ENCODE data around the gene UPK3B. TPM values are rescaled to one million over a fixed set of nuclear protein-coding genes. Genes with fewer than 3 reads are reported as not detected.
"Not testable (repeated sequence)": the region's sequence is repeated elsewhere in the genome, so short reads cannot be mapped to it uniquely, and the experiment has no call there.

The UPK3B gene
- total and polyA plus RNA-seq, 2 donors: 0.33 to 2.1 TPM

- not testable (repeated sequence) for H3K27ac ChIP-seq (ENCODE audit: low read depth in 1 of 2, low read length in 1 of 2); H3K9me3 ChIP-seq (ENCODE audit: control insufficient read depth in 2 of 2, insufficient read depth in 1 of 2, low read length in 1 of 2); H3K4me3 ChIP-seq (ENCODE audit: low read length in 2 of 2); H3K27me3 ChIP-seq (ENCODE audit: control insufficient read depth in 2 of 2, insufficient read depth in 1 of 2, low read length in 1 of 2); H3K36me3 ChIP-seq (ENCODE audit: control insufficient read depth in 2 of 2, insufficient read depth in 2 of 2, low read length in 1 of 2); DNase-seq (ENCODE audit: low read depth in 6 of 9, low spot score in 9 of 9); H3K4me1 ChIP-seq (ENCODE audit: control insufficient read depth in 2 of 2, insufficient read depth in 2 of 2, low read length in 2 of 2)
- WGBS: 97% methylated on average over 16 of the region's 31 CpGs
Observed at GRCh38 chr7:76511911-76512885, 1.8 kb downstream of the UPK3B start.

DNA sequence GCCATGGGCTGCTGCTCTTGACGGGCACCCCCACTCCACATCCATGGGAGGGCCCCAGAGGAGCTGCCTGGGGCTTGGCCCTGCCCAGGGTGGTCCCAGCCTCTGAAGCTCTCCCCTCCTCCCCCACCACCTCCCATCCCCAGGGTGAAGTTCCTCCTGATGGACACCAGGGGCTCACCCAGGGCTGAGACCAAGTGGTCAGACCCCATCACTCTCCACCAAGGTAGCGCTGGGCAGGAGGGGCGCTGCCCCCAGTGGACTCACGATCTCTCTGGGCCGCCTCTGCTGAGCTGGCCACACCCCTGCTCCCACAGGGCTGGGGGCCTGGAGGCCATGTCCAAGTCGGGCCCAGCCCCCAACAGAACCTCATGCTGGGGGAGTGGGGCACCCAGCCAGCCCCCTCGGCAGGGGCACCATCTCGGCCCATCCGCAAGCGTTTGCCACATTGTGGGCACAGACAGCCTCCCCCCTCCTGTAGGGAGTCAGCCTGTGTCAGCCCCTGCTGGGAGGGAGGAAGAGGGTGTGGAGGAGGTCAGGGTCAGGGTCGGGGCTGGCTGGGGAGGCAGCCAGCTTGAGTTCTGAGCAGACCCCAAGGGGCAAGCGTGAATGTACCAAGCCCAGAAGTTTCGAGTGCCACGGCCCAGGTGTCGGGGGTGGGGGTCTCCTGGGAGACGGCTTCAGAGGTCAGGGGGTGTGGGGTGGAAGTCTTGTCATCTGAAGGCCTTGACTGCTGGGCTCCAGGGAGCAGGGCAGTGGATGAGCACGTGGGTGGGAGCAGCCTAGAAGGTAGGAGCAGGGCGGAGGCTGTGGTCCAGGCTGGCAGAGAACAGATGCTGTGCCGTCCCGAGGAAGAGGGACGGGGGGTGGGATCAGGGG is 2.8 kb downstream of the UPK3B start:
- Histone ChIP-seq H3K4me1 (ENCODE audit: control insufficient read depth in 2 of 2, insufficient read depth in 2 of 2, low read length in 2 of 2) (peaks cover 0 to 5% of the 10 kb centered on the region in 2 donors), H3K27ac (ENCODE audit: low read depth in 1 of 2, low read length in 1 of 2) (no peak overlapping the region), H3K9me3 (ENCODE audit: control insufficient read depth in 2 of 2, insufficient read depth in 1 of 2, low read length in 1 of 2) (peaks cover 0 to 3% of the 10 kb centered on the region in 2 donors), H3K4me3 (ENCODE audit: low read length in 2 of 2) (no peak overlapping the region), H3K27me3 (ENCODE audit: control insufficient read depth in 2 of 2, insufficient read depth in 1 of 2, low read length in 1 of 2) (peaks cover 0 to 2% of the 10 kb centered on the region in 2 donors), H3K36me3 (ENCODE audit: control insufficient read depth in 2 of 2, insufficient read depth in 2 of 2, low read length in 1 of 2) (no peaks in the 10 kb centered on the region)
- no peak for DNase-seq (ENCODE audit: low read depth in 6 of 9, low spot score in 9 of 9)
- WGBS: 86% methylated on average over 21 of the region's 21 CpGs

- H3K4me3 ChIP-seq (ENCODE audit: low read length in 2 of 2): no peak overlapping the region
- H3K4me1 ChIP-seq (ENCODE audit: control insufficient read depth in 2 of 2, insufficient read depth in 2 of 2, low read length in 2 of 2): peaks cover 0 to 5% of the 10 kb centered on the region in 2 donors
- no peak for DNase-seq (ENCODE audit: low read depth in 6 of 9, low spot score in 9 of 9)
- peaks cover 0 to 3% of the 10 kb centered on the region in 2 donors for H3K9me3 ChIP-seq (ENCODE audit: control insufficient read depth in 2 of 2, insufficient read depth in 1 of 2, low read length in 1 of 2)
- 92% methylated on average over 29 of the region's 29 CpGs for WGBS
- H3K27ac ChIP-seq (ENCODE audit: low read depth in 1 of 2, low read length in 1 of 2): no peak overlapping the region
- peaks cover 0 to 2% of the 10 kb centered on the region in 2 donors for H3K27me3 ChIP-seq (ENCODE audit: control insufficient read depth in 2 of 2, insufficient read depth in 1 of 2, low read length in 1 of 2)
- H3K36me3 ChIP-seq (ENCODE audit: control insufficient read depth in 2 of 2, insufficient read depth in 2 of 2, low read length in 1 of 2): no peaks in the 10 kb centered on the region
Observed at GRCh38 chr7:76513817-76514799, 3.8 kb downstream of the UPK3B start.

- Histone ChIP-seq H3K9me3 (ENCODE audit: control insufficient read depth in 2 of 2, insufficient read depth in 1 of 2, low read length in 1 of 2) (peaks cover 0 to 3% of the 10 kb centered on the region in 2 donors), H3K4me3 (ENCODE audit: low read length in 2 of 2) (no peak overlapping the region), H3K27ac (ENCODE audit: low read depth in 1 of 2, low read length in 1 of 2) (no peak overlapping the region), H3K36me3 (ENCODE audit: control insufficient read depth in 2 of 2, insufficient read depth in 2 of 2, low read length in 1 of 2) (no peaks in the 10 kb centered on the region), H3K27me3 (ENCODE audit: control insufficient read depth in 2 of 2, insufficient read depth in 1 of 2, low read length in 1 of 2) (peaks cover 0 to 2% of the 10 kb centered on the region in 2 donors), H3K4me1 (ENCODE audit: control insufficient read depth in 2 of 2, insufficient read depth in 2 of 2, low read length in 2 of 2) (peaks cover 0 to 4% of the 10 kb centered on the region in 2 donors)
- 94% methylated on average over 16 of the region's 16 CpGs for WGBS
- no peak for DNase-seq (ENCODE audit: low read depth in 6 of 9, low spot score in 9 of 9)
Observed at GRCh38 chr7:76514926-76515771, 4.8 kb downstream of the UPK3B start.

DNA sequence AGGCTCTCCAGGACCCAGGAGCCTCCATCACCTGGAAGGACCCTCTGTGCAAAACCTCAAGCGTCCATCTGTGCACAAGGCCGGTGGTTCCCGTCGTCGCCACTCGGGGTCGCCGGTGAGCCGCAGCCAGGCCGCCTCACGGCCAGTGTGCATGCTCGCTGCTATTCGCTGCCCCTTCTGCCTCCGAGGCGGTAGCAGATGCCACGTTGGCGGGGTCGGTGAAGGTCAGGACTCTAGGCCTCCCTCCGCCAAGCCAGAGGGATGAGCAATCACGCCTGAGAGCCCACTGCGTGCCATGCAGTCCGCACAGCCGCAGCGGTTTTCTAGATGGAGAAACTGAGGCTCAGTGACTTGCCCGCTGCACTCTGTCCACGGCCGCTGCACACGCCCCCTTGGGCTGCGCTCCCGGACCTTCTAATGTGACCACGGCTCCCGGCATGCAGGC is 5.7 kb downstream of the UPK3B start:
- H3K27ac ChIP-seq (ENCODE audit: low read depth in 1 of 2, low read length in 1 of 2): no peak overlapping the region
- peak in 2 of 9 donors; percentile 22 to 38 for DNase-seq (ENCODE audit: low read depth in 6 of 9, low spot score in 9 of 9)
- no peaks in the 10 kb centered on the region for H3K36me3 ChIP-seq (ENCODE audit: control insufficient read depth in 2 of 2, insufficient read depth in 2 of 2, low read length in 1 of 2)
- H3K27me3 ChIP-seq (ENCODE audit: control insufficient read depth in 2 of 2, insufficient read depth in 1 of 2, low read length in 1 of 2): peaks cover 0 to 2% of the 10 kb centered on the region in 2 donors
- no peaks in the 10 kb centered on the region for H3K9me3 ChIP-seq (ENCODE audit: control insufficient read depth in 2 of 2, insufficient read depth in 1 of 2, low read length in 1 of 2)
- WGBS: 16% methylated on average over 32 of the region's 32 CpGs
- H3K4me3 ChIP-seq (ENCODE audit: low read length in 2 of 2): no peak overlapping the region
- H3K4me1 ChIP-seq (ENCODE audit: control insufficient read depth in 2 of 2, insufficient read depth in 2 of 2, low read length in 2 of 2): peaks cover 0 to 6% of the 10 kb centered on the region in 2 donors

DNA sequence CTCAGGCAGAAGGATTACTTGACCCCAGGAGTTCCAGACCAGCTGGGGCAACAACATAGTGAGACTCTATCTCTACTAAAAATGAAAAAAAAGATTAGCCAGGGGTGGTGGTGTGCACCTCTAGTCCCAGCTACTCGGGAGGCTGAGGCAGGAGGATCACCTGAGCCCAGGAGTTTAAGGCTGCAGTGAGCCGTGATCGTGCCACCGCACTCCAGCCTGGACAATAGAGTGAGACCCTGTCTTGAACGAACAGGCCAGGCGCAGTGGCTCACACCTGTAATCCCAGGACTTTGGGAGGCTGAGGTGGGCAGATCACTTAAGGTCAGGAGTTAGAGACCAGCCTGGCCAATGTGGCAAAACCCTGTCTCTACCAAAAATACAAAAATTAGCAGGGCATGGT is 6.6 kb downstream of the UPK3B start:
- not testable (repeated sequence) for H3K9me3 ChIP-seq (ENCODE audit: control insufficient read depth in 2 of 2, insufficient read depth in 1 of 2, low read length in 1 of 2); H3K36me3 ChIP-seq (ENCODE audit: control insufficient read depth in 2 of 2, insufficient read depth in 2 of 2, low read length in 1 of 2); H3K27ac ChIP-seq (ENCODE audit: low read depth in 1 of 2, low read length in 1 of 2); H3K4me3 ChIP-seq (ENCODE audit: low read length in 2 of 2); DNase-seq (ENCODE audit: low read depth in 6 of 9, low spot score in 9 of 9); H3K4me1 ChIP-seq (ENCODE audit: control insufficient read depth in 2 of 2, insufficient read depth in 2 of 2, low read length in 2 of 2); H3K27me3 ChIP-seq (ENCODE audit: control insufficient read depth in 2 of 2, insufficient read depth in 1 of 2, low read length in 1 of 2)
- WGBS: 99% methylated on average over 6 of the region's 6 CpGs

DNA sequence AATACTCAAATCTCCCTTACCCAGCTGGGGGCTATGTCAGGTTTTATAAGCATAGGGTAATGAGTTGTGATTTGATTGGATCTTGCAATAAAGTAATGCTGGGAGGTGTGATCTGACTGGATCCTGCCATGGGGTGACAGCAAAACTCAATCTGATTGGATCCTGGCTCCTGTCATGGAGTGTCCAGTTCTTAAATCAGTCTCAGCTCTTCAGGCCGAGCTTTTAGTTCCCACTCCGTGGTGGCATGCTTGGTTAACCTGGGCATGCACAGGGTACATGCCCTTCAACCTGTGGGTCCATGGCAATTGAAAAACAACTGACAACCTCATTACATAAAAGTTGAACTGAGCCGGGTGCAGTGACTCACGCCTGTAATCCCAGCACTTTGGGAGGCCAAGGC is 15.8 kb downstream of the UPK3B start:
- H3K27me3 ChIP-seq (ENCODE audit: control insufficient read depth in 2 of 2, insufficient read depth in 1 of 2, low read length in 1 of 2); H3K27ac ChIP-seq (ENCODE audit: low read depth in 1 of 2, low read length in 1 of 2); DNase-seq (ENCODE audit: low read depth in 6 of 9, low spot score in 9 of 9); H3K9me3 ChIP-seq (ENCODE audit: control insufficient read depth in 2 of 2, insufficient read depth in 1 of 2, low read length in 1 of 2); H3K4me3 ChIP-seq (ENCODE audit: low read length in 2 of 2); H3K36me3 ChIP-seq (ENCODE audit: control insufficient read depth in 2 of 2, insufficient read depth in 2 of 2, low read length in 1 of 2); H3K4me1 ChIP-seq (ENCODE audit: control insufficient read depth in 2 of 2, insufficient read depth in 2 of 2, low read length in 2 of 2): not testable (repeated sequence)
- 95% methylated on average over 2 of the region's 4 CpGs for WGBS

DNA sequence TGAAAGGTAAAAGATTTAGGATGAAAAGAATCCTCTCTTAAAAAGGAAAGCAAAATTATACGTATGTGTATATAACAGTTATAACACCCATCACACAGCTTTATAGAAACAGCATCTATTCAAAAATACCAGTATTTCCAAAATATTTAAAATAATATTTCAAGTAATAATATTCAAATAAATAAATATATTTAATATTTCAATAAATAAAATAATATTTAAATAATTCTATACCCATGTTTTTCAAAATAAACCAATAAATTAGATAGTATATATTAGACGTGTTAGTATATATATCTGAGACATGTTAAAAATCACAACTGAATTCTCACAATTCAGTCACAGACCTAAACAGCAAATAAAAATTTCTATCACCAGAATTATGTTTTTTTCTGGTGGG is 21.3 kb downstream of the UPK3B start:
- not testable (repeated sequence) for DNase-seq (ENCODE audit: low read depth in 6 of 9, low spot score in 9 of 9); H3K27me3 ChIP-seq (ENCODE audit: control insufficient read depth in 2 of 2, insufficient read depth in 1 of 2, low read length in 1 of 2); H3K36me3 ChIP-seq (ENCODE audit: control insufficient read depth in 2 of 2, insufficient read depth in 2 of 2, low read length in 1 of 2); H3K4me3 ChIP-seq (ENCODE audit: low read length in 2 of 2); H3K4me1 ChIP-seq (ENCODE audit: control insufficient read depth in 2 of 2, insufficient read depth in 2 of 2, low read length in 2 of 2); H3K27ac ChIP-seq (ENCODE audit: low read depth in 1 of 2, low read length in 1 of 2); H3K9me3 ChIP-seq (ENCODE audit: control insufficient read depth in 2 of 2, insufficient read depth in 1 of 2, low read length in 1 of 2)
- WGBS: 97% methylated on average over 2 of the region's 2 CpGs
